ENCODE measurements around the gene DLG2.

DNA sequence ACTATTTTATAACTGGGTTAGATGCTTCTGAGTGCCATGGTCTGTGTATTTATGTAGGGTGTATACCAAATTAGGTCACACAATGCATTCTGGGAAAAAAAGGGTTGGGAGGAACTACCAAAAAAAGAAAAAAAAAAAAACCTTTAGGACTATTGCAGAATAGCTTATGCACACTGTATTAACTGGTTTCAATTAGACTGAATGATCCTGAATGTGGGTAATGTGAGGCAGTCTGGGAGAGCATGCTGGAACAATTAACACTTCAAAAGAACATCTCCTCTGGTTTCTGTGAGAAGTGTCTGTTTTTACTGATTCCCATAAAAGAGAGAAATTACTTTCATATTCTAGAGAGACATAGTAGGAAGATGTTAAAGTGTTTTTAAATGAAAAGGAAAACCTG, 521.3 kb downstream of the DLG2 start:
- TF ChIP-seq FOXM1 (IDR thresholded peaks at IDR 0.05; ENCODE audit: borderline replicate concordance, low read depth) (no peak), TAF1 (IDR thresholded peaks at IDR 0.05; ENCODE audit: low read depth) (no peak), EGR1 (IDR thresholded peaks at IDR 0.05) (no peak), TEAD4 (IDR thresholded peaks at IDR 0.05) (no peak), RAD21 (IDR thresholded peaks at IDR 0.05; ENCODE audit: low read depth) (no peak), CEBPB (IDR thresholded peaks at IDR 0.05) (no peak), TCF12 (IDR thresholded peaks at IDR 0.05; ENCODE audit: low read depth) (no peak), NFIC (IDR thresholded peaks at IDR 0.05) (no peak), EP300 (IDR thresholded peaks at IDR 0.05; ENCODE audit: borderline replicate concordance) (no peak), YY1 (IDR thresholded peaks at IDR 0.05; ENCODE audit: low read depth) (no peak)
- TF ChIP-seq, protein P1, sequence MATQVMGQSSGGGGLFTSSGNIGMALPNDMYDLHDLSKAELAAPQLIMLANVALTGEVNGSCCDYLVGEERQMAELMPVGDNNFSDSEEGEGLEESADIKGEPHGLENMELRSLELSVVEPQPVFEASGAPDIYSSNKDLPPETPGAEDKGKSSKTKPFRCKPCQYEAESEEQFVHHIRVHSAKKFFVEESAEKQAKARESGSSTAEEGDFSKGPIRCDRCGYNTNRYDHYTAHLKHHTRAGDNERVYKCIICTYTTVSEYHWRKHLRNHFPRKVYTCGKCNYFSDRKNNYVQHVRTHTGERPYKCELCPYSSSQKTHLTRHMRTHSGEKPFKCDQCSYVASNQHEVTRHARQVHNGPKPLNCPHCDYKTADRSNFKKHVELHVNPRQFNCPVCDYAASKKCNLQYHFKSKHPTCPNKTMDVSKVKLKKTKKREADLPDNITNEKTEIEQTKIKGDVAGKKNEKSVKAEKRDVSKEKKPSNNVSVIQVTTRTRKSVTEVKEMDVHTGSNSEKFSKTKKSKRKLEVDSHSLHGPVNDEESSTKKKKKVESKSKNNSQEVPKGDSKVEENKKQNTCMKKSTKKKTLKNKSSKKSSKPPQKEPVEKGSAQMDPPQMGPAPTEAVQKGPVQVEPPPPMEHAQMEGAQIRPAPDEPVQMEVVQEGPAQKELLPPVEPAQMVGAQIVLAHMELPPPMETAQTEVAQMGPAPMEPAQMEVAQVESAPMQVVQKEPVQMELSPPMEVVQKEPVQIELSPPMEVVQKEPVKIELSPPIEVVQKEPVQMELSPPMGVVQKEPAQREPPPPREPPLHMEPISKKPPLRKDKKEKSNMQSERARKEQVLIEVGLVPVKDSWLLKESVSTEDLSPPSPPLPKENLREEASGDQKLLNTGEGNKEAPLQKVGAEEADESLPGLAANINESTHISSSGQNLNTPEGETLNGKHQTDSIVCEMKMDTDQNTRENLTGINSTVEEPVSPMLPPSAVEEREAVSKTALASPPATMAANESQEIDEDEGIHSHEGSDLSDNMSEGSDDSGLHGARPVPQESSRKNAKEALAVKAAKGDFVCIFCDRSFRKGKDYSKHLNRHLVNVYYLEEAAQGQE (IDR thresholded peaks at IDR 0.05; ENCODE audit: low read depth) = no peak
- TF ChIP-seq, protein P2, sequence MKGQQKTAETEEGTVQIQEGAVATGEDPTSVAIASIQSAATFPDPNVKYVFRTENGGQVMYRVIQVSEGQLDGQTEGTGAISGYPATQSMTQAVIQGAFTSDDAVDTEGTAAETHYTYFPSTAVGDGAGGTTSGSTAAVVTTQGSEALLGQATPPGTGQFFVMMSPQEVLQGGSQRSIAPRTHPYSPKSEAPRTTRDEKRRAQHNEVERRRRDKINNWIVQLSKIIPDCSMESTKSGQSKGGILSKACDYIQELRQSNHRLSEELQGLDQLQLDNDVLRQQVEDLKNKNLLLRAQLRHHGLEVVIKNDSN (IDR thresholded peaks at IDR 0.05) = no peak
- TF ChIP-seq, protein P3, sequence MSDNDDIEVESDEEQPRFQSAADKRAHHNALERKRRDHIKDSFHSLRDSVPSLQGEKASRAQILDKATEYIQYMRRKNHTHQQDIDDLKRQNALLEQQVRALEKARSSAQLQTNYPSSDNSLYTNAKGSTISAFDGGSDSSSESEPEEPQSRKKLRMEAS (IDR thresholded peaks at IDR 0.05) = no peak
